Activated CD4-positive, alpha-beta memory T cell treated with anti-CD3 and anti-CD28 coated beads for 36 hours (primary cell): ENCODE results near the gene CHURC1. TPM values are rescaled to one million over a fixed set of nuclear protein-coding genes. Genes with fewer than 3 reads are reported as not detected.
A peak's percentile ranks its signal among the peaks of the same experiment; 100 is the strongest.

Experiments used
- CTCF ChIA-PET: fragments of 350-600 bp; sonication (Branson Sonifier 250); formaldehyde crosslinking; loops from one replicate; lab custom pipeline; 2021; ENCODE audit warnings: antibody characterized with exemption, inconsistent platforms; lab: Charles Lee
- POLR2A ChIA-PET: fragments of 350-600 bp; sonication (Branson Sonifier 250); formaldehyde crosslinking; loops from one replicate; lab custom pipeline; 2021; ENCODE audit warnings: antibody characterized with exemption; lab: Charles Lee
- DNase-seq: peaks from one replicate; pipeline ENCODE4 v3.0.0-alpha.2; 2020
- H3K27ac Mint-ChIP-seq: one replicate; pipeline ENCODE4 v1.8.0; 2021; ENCODE audit warnings: mixed read lengths
- H3K27me3 Mint-ChIP-seq: one replicate; pipeline ENCODE4 v1.8.0; 2021; ENCODE audit warnings: mixed read lengths
- H3K36me3 Mint-ChIP-seq: one replicate; pipeline ENCODE4 v1.8.0; 2021; ENCODE audit warnings: mixed read lengths
- H3K4me1 Mint-ChIP-seq: one replicate; pipeline ENCODE4 v1.8.0; 2021; ENCODE audit warnings: low read depth, mixed read lengths
- H3K4me3 Mint-ChIP-seq: one replicate; pipeline ENCODE4 v1.8.0; 2021; ENCODE audit warnings: mild to moderate bottlenecking, mixed read lengths
- H3K9me3 Mint-ChIP-seq: one replicate; pipeline ENCODE4 v1.8.0; 2021; ENCODE audit warnings: mixed read lengths
- intact Hi-C: fragments of 100-400 bp; cut with micrococcal nuclease; formaldehyde crosslinking; loops from one replicate; pipeline ENCODE4 v1.15.1; 2023
- total RNA-seq, 2 experiments: library from RNA; stranded (reverse); gene quantifications; one replicate each; pipeline ENCODE4 v1.2.3, GENCODE V29; 2021

CHURC1 gene
- total RNA-seq, 2 experiments from 2014 or later = 61.7 to 62.6 TPM

- H3K9me3 Mint-ChIP-seq = no peaks in the 10 kb centered on the region
- POLR2A ChIA-PET = interaction anchor here (1.0 kb wide), 1 partner anchor 60 kb away, joined by 3 read pairs; no protein-coding TSS in a partner anchor
- intact Hi-C loops = no loop called here
- CTCF ChIA-PET = interaction anchor here (1.2 to 2.3 kb wide), 3 partner anchors 9 to 21 kb away, joined by 3 to 8 read pairs (median 6); partner anchors contain the start of gene FNTB
- no peak overlapping the region for H3K4me3 Mint-ChIP-seq
- H3K27me3 Mint-ChIP-seq = no peaks in the 10 kb centered on the region
- H3K36me3 Mint-ChIP-seq = no peaks in the 10 kb centered on the region
- no peak for DNase-seq
- H3K4me1 Mint-ChIP-seq = peaks cover 5% of the 10 kb centered on the region
- H3K27ac Mint-ChIP-seq = no peak overlapping the region
These were observed 60.3 kb downstream of the CHURC1 start for GRCh38 chr14:64974563-64974962.

- intact Hi-C loops = loop anchor here (5.0 to 10.0 kb wide), 3 partner anchors 217 to 865 kb away; no protein-coding TSS in a partner anchor
- Mint-ChIP-seq H3K4me1 (peaks cover 5% of the 10 kb centered on the region), H3K9me3 (no peaks in the 10 kb centered on the region), H3K4me3 (no peak overlapping the region), H3K27ac (no peak overlapping the region), H3K36me3 (no peaks in the 10 kb centered on the region), H3K27me3 (no peaks in the 10 kb centered on the region)
- POLR2A ChIA-PET = no interaction called here
- CTCF ChIA-PET = interaction anchor here (0.6 to 4.1 kb wide), 2 partner anchors 97 to 156 kb away, joined by 3 to 26 read pairs; no protein-coding TSS in a partner anchor
- DNase-seq = no peak
These were observed 65.2 kb downstream of the CHURC1 start for GRCh38 chr14:64979336-64980074.

DNA sequence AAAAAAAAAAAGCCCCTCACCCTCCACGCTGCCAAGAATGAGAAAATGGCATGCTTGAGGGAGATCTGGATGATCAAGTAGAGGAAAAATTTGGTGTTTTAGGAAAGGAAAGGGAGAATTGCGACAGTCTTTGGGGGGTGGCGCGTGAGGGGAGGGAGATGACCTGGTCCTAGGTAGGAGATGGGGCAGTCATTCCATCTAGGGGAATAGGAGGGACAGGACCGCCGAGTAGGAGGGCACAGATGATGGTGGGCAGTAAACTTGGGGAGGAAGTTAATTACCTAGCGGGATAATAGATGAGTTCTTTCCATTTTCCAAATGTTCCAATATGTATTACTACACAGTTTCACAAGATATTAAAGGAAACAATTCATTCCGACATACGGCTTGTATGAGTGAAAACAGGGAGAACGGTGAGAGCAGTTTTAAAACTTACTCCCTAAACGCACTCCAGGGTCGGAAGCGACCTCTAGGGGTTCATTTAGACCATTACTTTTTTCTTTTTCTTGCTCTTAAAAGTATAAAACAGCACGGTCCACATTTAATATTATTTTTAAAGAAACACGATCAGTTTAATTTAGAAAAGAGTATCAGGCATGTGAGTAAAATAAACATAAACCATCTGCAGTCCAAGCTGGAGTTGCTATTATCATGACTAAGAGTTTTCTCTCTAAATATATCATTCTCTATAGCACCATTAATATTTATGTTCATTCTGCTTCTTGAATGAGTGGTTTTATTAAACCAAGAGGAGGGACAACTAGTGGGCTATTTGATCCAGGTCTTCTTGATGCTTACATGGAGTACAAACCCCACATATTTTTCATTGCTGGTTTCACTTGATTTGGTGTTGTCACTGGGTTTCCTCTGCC lies 69.4 kb downstream of the CHURC1 start:
- Mint-ChIP-seq H3K4me1 (peaks cover 13% of the 10 kb centered on the region), H3K36me3 (no peaks in the 10 kb centered on the region), H3K4me3 (peak overlapping the region; percentile 60), H3K9me3 (no peaks in the 10 kb centered on the region), H3K27ac (no peak overlapping the region), H3K27me3 (no peaks in the 10 kb centered on the region)
- POLR2A ChIA-PET = no interaction called here
- CTCF ChIA-PET = interaction anchor here (1.0 to 5.6 kb wide), 9 partner anchors 10 to 432 kb away, joined by 3 to 30 read pairs (median 5); no protein-coding TSS in a partner anchor
- peak; percentile 39 for DNase-seq
- intact Hi-C loops = loop anchor here (1.0 to 10.0 kb wide), 4 partner anchors 160 to 861 kb away; no protein-coding TSS in a partner anchor

Other genes with a start within 250 kb of the CHURC1 start
- 10 to 100 TPM; 20.1 to 22.6 TPM for gene PLEKHG3, start 210.0 kb upstream of the CHURC1 start, total RNA-seq
- under 1 TPM; 0.57 to 0.70 TPM for gene SPTB, start 34.5 kb upstream of the CHURC1 start, total RNA-seq
- gene GPX2, start 28.3 kb downstream of the CHURC1 start, total RNA-seq = not detected
- gene RAB15, start 57.9 kb downstream of the CHURC1 start, total RNA-seq = 1 to 10 TPM; 4.8 to 5.3 TPM
- gene FNTB, start 72.4 kb downstream of the CHURC1 start, total RNA-seq = 10 to 100 TPM in 1 of 2 experiments, 1 to 10 TPM in 1; 8.8 to 12.3 TPM
- gene MAX, start 188.1 kb downstream of the CHURC1 start, total RNA-seq = 10 to 100 TPM; 74.5 to 80.7 TPM